ENCODE measurements around the gene RALBP1. TPM values are rescaled to one million over a fixed set of nuclear protein-coding genes. Genes with fewer than 3 reads are reported as not detected.

The RALBP1 gene
- total and polyA plus RNA-seq, 2 of the 4 experiments (the other 2 are of a cell fraction), result 30.6 to 38.2 TPM

DNA sequence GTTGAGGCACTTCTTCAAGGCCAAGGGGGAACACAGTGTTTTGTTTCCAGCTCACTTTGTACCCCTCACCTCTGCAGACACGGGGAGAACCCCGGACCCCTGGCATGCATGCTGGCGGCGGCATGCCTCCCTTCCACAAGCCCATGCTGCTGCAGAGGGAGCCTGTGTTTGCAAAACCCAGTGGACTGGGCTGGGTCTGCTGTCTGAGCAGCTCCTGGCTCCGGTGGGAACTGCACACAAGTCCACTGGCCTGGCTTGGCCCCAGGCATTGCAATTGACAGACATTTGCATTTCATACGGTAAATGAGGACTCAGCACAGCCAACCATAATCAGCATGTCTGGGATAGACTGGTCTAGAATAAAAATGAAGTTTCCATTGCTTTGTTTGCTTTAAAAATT lies 62.4 kb downstream of the RALBP1 start:
- Histone ChIP-seq H3K9me1 (ENCODE audit: insufficient read depth, low read length) (peaks cover 27% of the 10 kb centered on the region), H4K20me1 (ENCODE audit: insufficient read depth, low read length) (no peaks in the 10 kb centered on the region), H3K23ac (ENCODE audit: low read depth, low read length) (no peak overlapping the region), H3K56ac (ENCODE audit: extremely low read depth, insufficient read depth, low read length) (no peak overlapping the region), H3K4me2 (ENCODE audit: low read depth, low read length) (no peak overlapping the region), H4K91ac (ENCODE audit: insufficient read depth, low read depth, low read length) (no peak overlapping the region; the same call in 1 of the 2 replicates), H4K5ac (ENCODE audit: low read depth, low read length) (no peak overlapping the region), H2BK120ac (ENCODE audit: low read depth, low read length) (no peak overlapping the region), H2AK5ac (ENCODE audit: low read depth, low read length) (no peak overlapping the region; the same call in 1 of the 2 replicates), H3K14ac (replicated peaks; ENCODE audit: low read depth, low read length) (0 out of 2 replicates have a peak overlapping the region, but pooled peaks have one; percentile 11), H3K36me3 (ENCODE audit: control insufficient read depth, insufficient read depth, low read length) (peaks cover 35% of the 10 kb centered on the region), H3K9ac (ENCODE audit: low read depth, low read length) (no peak overlapping the region), H3K27me3 (ENCODE audit: control insufficient read depth, insufficient read depth, low read length) (no peaks in the 10 kb centered on the region), H3K4me1 (ENCODE audit: control insufficient read depth, insufficient read depth, low read length) (peaks cover 35% of the 10 kb centered on the region), H3K27ac (ENCODE audit: insufficient read depth, low read length) (0 out of 2 replicates have a peak overlapping the region, but pooled peaks have one; percentile 13), H2BK5ac (ENCODE audit: low read depth, low read length, poor library complexity, severe bottlenecking) (peak overlapping the region; percentile 17), H2BK20ac (ENCODE audit: low read depth, low read length) (no peak overlapping the region), H3K79me1 (ENCODE audit: low read depth in 1 of 2, low read length in 2 of 2) (peaks cover 12 to 42% of the 10 kb centered on the region in 2 experiments), H3K18ac (ENCODE audit: low read depth, low read length) (no peak overlapping the region), H2AFZ (replicated peaks; ENCODE audit: low read length, poor library complexity) (no peak overlapping the region), H3K9me3 (ENCODE audit: control insufficient read depth, insufficient read depth, low read length) (no peaks in the 10 kb centered on the region), H3K4ac (ENCODE audit: low read depth, low read length) (peak overlapping the region; percentile 11), H3K4me3 (ENCODE audit: insufficient read depth, low read depth, low read length) (no peak overlapping the region), H4K8ac (ENCODE audit: low read depth in 2 of 2, low read length in 2 of 2) (peak overlapping the region in 1 of 2 experiments; percentile 6; a peak in 1 of 4 replicates), H2AK9ac (replicated peaks; ENCODE audit: low read depth, low read length, poor library complexity) (peak overlapping the region; percentile 15), H2BK15ac (ENCODE audit: low read depth, low read length) (no peak overlapping the region)
- no peak for ATAC-seq (ENCODE audit: low read depth)
- DNase-seq, result no peak
- intact Hi-C loops (cut with micrococcal nuclease) (no loop called here), dilution Hi-C loops (cut with HindIII; ENCODE audit: low sequenced_read_pairs, unreplicated experiment) (no loop called here), in situ Hi-C loops (cut with MboI; ENCODE audit: low sequenced_read_pairs) (no loop called here)
- 83% methylated on average over 1 of the region's 6 CpGs; no CpG with 5 or more reads in 1 of the 2 experiments for WGBS, 2 experiments (ENCODE audit: extremely low coverage in 2 of 2, insufficient read length in 1 of 2)
- POLR2A ChIA-PET (ENCODE audit: unreplicated experiment), result no interaction called here
- CTCF ChIA-PET, result interaction anchor here (0.5 to 0.6 kb wide), 2 partner anchors 9 to 499 kb away, joined by 3 to 4 read pairs; no protein-coding TSS in a partner anchor
- BruUV-seq (replicated peaks), result no TSS peak
- TF ChIP-seq MAZ (IDR thresholded peaks at IDR 0.05; ENCODE audit: borderline replicate concordance, low read depth, low read length), result no peak
- TF ChIP-seq RFX5 (IDR thresholded peaks at IDR 0.05; ENCODE audit: low read depth, low read length), result no peak
- no peak for TF ChIP-seq MAFK (IDR thresholded peaks at IDR 0.05; ENCODE audit: low read depth, low read length)
- no peak for TF ChIP-seq FOS (IDR thresholded peaks at IDR 0.05; ENCODE audit: low read depth, low read length)
